Uterine smooth muscle cell (primary cell): ENCODE measurements around the gene ZNF326. TPM values are rescaled to one million over a fixed set of nuclear protein-coding genes. Genes with fewer than 3 reads are reported as not detected.

ENCODE experiments used
- total RNA-seq: library from RNA; depleted of rRNA; stranded (reverse); fragments of >200 nt; gene quantifications from 2 replicates; pipeline ENCODE4 v1.2.3, GENCODE V29; 2014

ZNF326 gene, protein sequence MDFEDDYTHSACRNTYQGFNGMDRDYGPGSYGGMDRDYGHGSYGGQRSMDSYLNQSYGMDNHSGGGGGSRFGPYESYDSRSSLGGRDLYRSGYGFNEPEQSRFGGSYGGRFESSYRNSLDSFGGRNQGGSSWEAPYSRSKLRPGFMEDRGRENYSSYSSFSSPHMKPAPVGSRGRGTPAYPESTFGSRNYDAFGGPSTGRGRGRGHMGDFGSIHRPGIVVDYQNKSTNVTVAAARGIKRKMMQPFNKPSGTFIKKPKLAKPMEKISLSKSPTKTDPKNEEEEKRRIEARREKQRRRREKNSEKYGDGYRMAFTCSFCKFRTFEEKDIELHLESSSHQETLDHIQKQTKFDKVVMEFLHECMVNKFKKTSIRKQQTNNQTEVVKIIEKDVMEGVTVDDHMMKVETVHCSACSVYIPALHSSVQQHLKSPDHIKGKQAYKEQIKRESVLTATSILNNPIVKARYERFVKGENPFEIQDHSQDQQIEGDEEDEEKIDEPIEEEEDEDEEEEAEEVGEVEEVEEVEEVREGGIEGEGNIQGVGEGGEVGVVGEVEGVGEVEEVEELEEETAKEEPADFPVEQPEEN
- 9.0 and 9.6 TPM in 2 replicates for total RNA-seq

DNA sequence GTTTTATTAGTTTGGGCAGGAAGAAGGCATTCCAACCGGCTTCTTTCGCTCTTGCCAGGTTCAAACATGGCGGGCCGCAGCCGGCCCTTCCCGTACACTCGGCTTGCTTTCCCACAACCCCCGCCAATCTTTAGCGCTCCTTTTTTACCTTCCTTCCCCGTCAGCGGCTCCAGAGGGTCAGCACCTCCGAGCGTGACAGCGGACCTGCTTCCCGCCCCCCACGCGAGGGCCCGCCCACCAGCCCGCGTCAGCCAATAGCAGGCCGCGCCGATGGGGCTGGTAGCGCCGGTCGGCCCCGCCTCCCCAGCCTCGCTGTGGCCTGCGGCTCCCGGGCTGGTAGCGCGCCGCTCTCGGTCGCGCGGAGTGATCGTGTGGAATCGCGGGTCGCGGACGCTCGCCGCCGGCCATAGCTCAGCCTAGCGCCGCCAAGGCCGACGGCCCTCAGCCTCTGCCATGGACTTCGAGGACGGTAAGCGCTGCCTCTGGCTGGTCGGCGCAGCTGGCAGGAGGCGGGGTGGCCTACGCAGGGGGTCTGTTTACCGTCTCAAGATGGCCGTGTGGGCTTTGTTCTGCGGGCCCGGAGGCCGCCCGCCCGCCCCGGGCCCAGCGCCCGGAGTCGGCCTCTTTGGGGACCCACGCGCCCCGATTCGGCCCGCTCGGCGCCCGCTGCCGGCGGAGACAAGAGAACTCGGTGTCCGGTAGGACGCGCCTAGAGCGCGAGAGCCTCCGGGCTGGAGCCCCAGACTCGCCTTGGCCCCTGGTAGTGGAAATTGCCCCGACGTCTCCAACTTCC lies at the start of gene ZNF326:
Gene ZNF326 (plus strand): TSS at position 306 of the 793 bp plus-strand sequence. CDS start 148 bp downstream, at position 454.

Other genes starting within 250 kb of the ZNF326 start
- gene LRRC8D, start 174.1 kb upstream of the ZNF326 start, total RNA-seq = 11.8 and 16.6 TPM in 2 replicates